K562 (cell line): Measurements from ENCODE around the gene C9orf50. TPM values are rescaled to one million over a fixed set of nuclear protein-coding genes. Genes with fewer than 3 reads are reported as not detected.
A peak's percentile ranks its signal among the peaks of the same experiment; 100 is the strongest.

Experiments
- ATAC-seq: fragments of 200-7000 bp; cut with Tn5 transposase; 3 replicates; pipeline ENCODE4 v1.9.1; 2020; ENCODE audit warnings: moderate library complexity
- BruUV-seq: library from RNA; stranded (reverse); fragments of 400-500 nt; replicated peaks from 2 replicates; lab custom pipeline; 2021; lab: Mats Ljungman, UMichigan
- CTCF ChIA-PET: fragments of 300-600 bp; formaldehyde crosslinking; extraction: SDS; loops from one replicate; lab custom pipeline; 2021; ENCODE audit warnings: low intra/inter-chr PET ratio; lab: Yijun Ruan, JAX
- POLR2A ChIA-PET: fragments of 300-600, 350-650 bp; sonication (Branson Sonifier 250); formaldehyde crosslinking; extraction: SDS; loops from one replicate; lab custom pipeline; 2021; ENCODE audit warnings: antibody characterized with exemption, inconsistent platforms; lab: Yijun Ruan, JAX
- DNase-seq, 4 experiments: peaks; one replicate each; pipeline versions ENCODE4 v3.0.0 to v3.0.0-alpha.2; 2011 to 2018; ENCODE audit warnings: low spot score in 3 of 4, mixed read lengths in 3 of 4; ENCODE audit errors: extremely low read depth in 1 of 4
- FAIRE-seq: peaks from 2 replicates; lab custom pipeline; 2011; peaks lifted over from hg19 to GRCh38; lab: Jason Lieb, UNC
- H2AFZ ChIP-seq: 2 replicates; pipeline ENCODE4 v1.6.0; 2011; ENCODE audit warnings: low read depth, low read length, control low read depth, inconsistent platforms
- H3K27ac ChIP-seq: fragments of 200-600 bp; 3 replicates; pipeline ENCODE4 v1.8.0; 2011; ENCODE audit warnings: low read depth, mild to moderate bottlenecking, control low read depth, inconsistent platforms, low read length, moderate library complexity, mixed read lengths; ENCODE audit errors: extremely low read depth
- H3K27me3 ChIP-seq, 2 experiments: fragments of 300-600 bp in 1 of 2; 2 replicates in 1 of 2; 3 replicates in 1 of 2; pipeline versions ENCODE4 v1.6.0 to v1.8.0; 2011; ENCODE audit warnings: inconsistent platforms in 2 of 2, low read length in 2 of 2, mild to moderate bottlenecking in 1 of 2, mixed read lengths in 1 of 2, moderate library complexity in 1 of 2; ENCODE audit not compliant: control insufficient read depth in 2 of 2, insufficient read depth in 2 of 2
- H3K36me3 ChIP-seq: fragments of 300-600 bp; 3 replicates; pipeline ENCODE4 v1.8.0; 2011; ENCODE audit warnings: mild to moderate bottlenecking, low read length, inconsistent platforms; ENCODE audit not compliant: control insufficient read depth, insufficient read depth
- H3K4me1 ChIP-seq, 2 experiments: fragments of 200-600 bp in 1 of 2; replicated peaks in 1 of 2; 2 replicates in 1 of 2; 3 replicates in 1 of 2; pipeline versions ENCODE4 v1.5.1 to v1.8.0; 2011; ENCODE audit warnings: inconsistent platforms in 2 of 2, low read length in 2 of 2, mild to moderate bottlenecking in 1 of 2, mixed read lengths in 1 of 2, moderate library complexity in 1 of 2; ENCODE audit not compliant: control insufficient read depth in 2 of 2, insufficient read depth in 2 of 2
- H3K4me2 ChIP-seq: 2 replicates; pipeline ENCODE4 v1.6.1; 2011; ENCODE audit warnings: low read length, control low read depth, inconsistent platforms, mixed read lengths; ENCODE audit not compliant: insufficient read depth
- H3K4me3 ChIP-seq: fragments of 200-600 bp; sonication (generic), shearing (Covaris generic); 2 replicates; pipeline ENCODE4 v1.5.1; 2016; ENCODE audit warnings: control low read depth, inconsistent platforms
- H3K79me2 ChIP-seq: fragments of 200-600 bp; 3 replicates; pipeline ENCODE4 v1.8.0; 2011; ENCODE audit warnings: low read length, inconsistent platforms; ENCODE audit not compliant: control insufficient read depth, insufficient read depth
- H3K9ac ChIP-seq, 2 experiments: 2 replicates each; pipeline versions ENCODE4 v1.6.0 to v1.6.1; 2011; ENCODE audit warnings: low read depth in 2 of 2, low read length in 2 of 2, control low read depth in 1 of 2, inconsistent platforms in 1 of 2, mild to moderate bottlenecking in 1 of 2, mixed read lengths in 1 of 2; ENCODE audit not compliant: insufficient read depth in 1 of 2
- H3K9me1 ChIP-seq: one replicate; pipeline ENCODE4 v1.6.0; 2011; ENCODE audit warnings: inconsistent platforms, mild to moderate bottlenecking, low read length, moderate library complexity; ENCODE audit not compliant: control insufficient read depth, insufficient read depth
- H3K9me3 ChIP-seq: replicated peaks from 2 replicates; pipeline ENCODE4 v1.5.1; 2011; ENCODE audit warnings: low read depth, low read length, inconsistent platforms; ENCODE audit not compliant: control insufficient read depth, insufficient read depth
- H4K20me1 ChIP-seq: replicated peaks from 2 replicates; pipeline ENCODE4 v1.6.1; 2011; ENCODE audit warnings: low read length, inconsistent platforms, mixed read lengths; ENCODE audit not compliant: control insufficient read depth, insufficient read depth
- ADNP ChIP-seq: fragments of 200-800 bp; sonication (Bioruptor generic); IDR thresholded peaks from 2 replicates; pipeline ENCODE4 v1.6.1; 2016; ENCODE audit warnings: missing genetic modification characterization, missing compliant biosample characterization
- BCOR ChIP-seq: fragments of 450-650 bp; IDR thresholded peaks from 2 replicates; pipeline ENCODE4 v1.6.1; 2016
- BRD9 ChIP-seq: fragments of 450-650 bp; IDR thresholded peaks from 2 replicates; pipeline ENCODE4 v1.6.1; 2018; ENCODE audit warnings: low read depth; ENCODE audit not compliant: partially characterized antibody
- CBX1 ChIP-seq: sonication (generic); IDR thresholded peaks from 2 replicates; pipeline ENCODE4 v1.6.1; 2016; ENCODE audit warnings: antibody characterized with exemption, low read depth, mild to moderate bottlenecking
- CREB5 ChIP-seq: fragments of 250-450 bp; sonication (Bioruptor Pico); IDR thresholded peaks from 2 replicates; pipeline ENCODE4 v1.5.0; 2020; ENCODE audit warnings: mild to moderate bottlenecking
- E2F6 ChIP-seq, 2 experiments: IDR thresholded peaks; 2 replicates each; pipeline ENCODE4 v1.6.1; 2011; ENCODE audit warnings: borderline replicate concordance in 1 of 2, control low read depth in 1 of 2, low read depth in 1 of 2, low read length in 1 of 2, mild to moderate bottlenecking in 1 of 2, mixed read lengths in 1 of 2, moderate library complexity in 1 of 2; ENCODE audit not compliant: insufficient read depth in 1 of 2, insufficient read length in 1 of 2, poor library complexity in 1 of 2, severe bottlenecking in 1 of 2; ENCODE audit errors: extremely low read depth in 1 of 2
- ESRRB ChIP-seq: fragments of 250-450 bp; sonication (Bioruptor Pico); IDR thresholded peaks from 2 replicates; pipeline ENCODE4 v1.5.0; 2020; ENCODE audit warnings: mild to moderate bottlenecking, moderate library complexity, borderline replicate concordance
- FOXP1 ChIP-seq: sonication (generic); formaldehyde crosslinking; IDR thresholded peaks from 2 replicates; pipeline ENCODE4 v1.8.0; 2022; ENCODE audit warnings: mild to moderate bottlenecking, missing genetic modification reagents
- HLTF ChIP-seq: fragments of 450-650 bp; IDR thresholded peaks from 2 replicates; pipeline ENCODE4 v1.6.1; 2016
- KAT8 ChIP-seq: fragments of 450-650 bp; IDR thresholded peaks from 2 replicates; pipeline ENCODE4 v1.6.1; 2016; ENCODE audit warnings: low read depth, mild to moderate bottlenecking
- KDM1A ChIP-seq, 2 experiments: fragments of 450-650 bp; IDR thresholded peaks; 2 replicates each; pipeline ENCODE4 v1.6.1; 2016; ENCODE audit warnings: mild to moderate bottlenecking in 2 of 2
- NFRKB ChIP-seq: fragments of 450-650 bp; IDR thresholded peaks from 2 replicates; pipeline ENCODE4 v1.6.1; 2016; ENCODE audit warnings: low read depth
- NR2F6 ChIP-seq: fragments of 450-650 bp; formaldehyde crosslinking; IDR thresholded peaks from 2 replicates; pipeline ENCODE4 v1.4.0; 2020; ENCODE audit warnings: mild to moderate bottlenecking
- PCBP2 ChIP-seq: fragments of 200-400 bp; formaldehyde crosslinking; IDR thresholded peaks from 2 replicates; pipeline ENCODE4 v1.6.1; 2018; ENCODE audit warnings: low read length, low read depth, mild to moderate bottlenecking, moderate library complexity; ENCODE audit not compliant: poor library complexity, severe bottlenecking
- PTBP1 ChIP-seq: fragments of 200-400 bp; formaldehyde crosslinking; IDR thresholded peaks from 2 replicates; pipeline ENCODE4 v1.6.1; 2017; ENCODE audit warnings: low read depth, low read length
- SNAPC5 ChIP-seq: fragments of 250-450 bp; sonication (Bioruptor Pico); IDR thresholded peaks from 2 replicates; pipeline ENCODE4 v1.8.0; 2021; ENCODE audit warnings: moderate library complexity, mild to moderate bottlenecking, inconsistent platforms
- SP1 ChIP-seq: sonication (generic); formaldehyde crosslinking; IDR thresholded peaks from 2 replicates; pipeline ENCODE4 v1.8.1; 2022; ENCODE audit warnings: mild to moderate bottlenecking, missing genetic modification reagents
- ZEB2 ChIP-seq: fragments of 450-650 bp; IDR thresholded peaks from 2 replicates; pipeline ENCODE4 v1.6.1; 2016
- ZFP36 ChIP-seq: fragments of 150-350 bp; IDR thresholded peaks from 2 replicates; pipeline ENCODE4 v1.6.1; 2018; ENCODE audit warnings: low read length, low read depth; ENCODE audit not compliant: partially characterized antibody
- ZNF197 ChIP-seq: fragments of 200-800 bp; sonication (Bioruptor generic); IDR thresholded peaks from 2 replicates; pipeline ENCODE4 v1.6.1; 2016; ENCODE audit warnings: low read depth, missing genetic modification characterization, missing compliant biosample characterization
- ZNF699 ChIP-seq: fragments of 250-450 bp; sonication (Bioruptor Pico); IDR thresholded peaks from 2 replicates; pipeline ENCODE4 v1.8.0; 2021; ENCODE audit warnings: mild to moderate bottlenecking, moderate library complexity; ENCODE audit not compliant: insufficient replicate concordance
- WGBS: fragments of 100-300 bp; shearing (Covaris generic); methylation state at CpG from one replicate; pipeline ENCODE4 v1.1.6; 2016; ENCODE audit warnings: low coverage, mixed read lengths; ENCODE audit not compliant: insufficient coverage; ENCODE audit errors: missing lambda C conversion rate; 5-methylcytosine and 5-hydroxymethylcytosine counted together
- in situ Hi-C: fragments of 300-500 bp; cut with MboI; formaldehyde crosslinking; loops from 4 replicates; pipeline ENCODE4 v1.15.0; 2018; ENCODE audit warnings: inconsistent platforms, mixed read lengths
- intact Hi-C: fragments of 100-400 bp; cut with micrococcal nuclease; formaldehyde crosslinking; loops from 2 replicates; pipeline ENCODE4 v1.14.2; 2022
- polyA plus RNA-seq, 8 experiments: library from polyadenylated mRNA; depleted of rRNA in 4 of 8; stranded (reverse) in 5 of 8; unstranded in 3 of 8; fragments of >200 nt; fragmentation: Nextera tagmentation in 2 of 8; fragmentation: Illumina TruSeq in 1 of 8; extraction: Ambion mirVana in 2 of 8; extraction: Trizol in 1 of 8; gene quantifications; 2 replicates each; pipeline versions ENCODE4 v1.2.1 to v1.2.3, GENCODE V29; 2011 to 2014; ENCODE audit warnings: inconsistent platforms in 1 of 8, missing spikeins in 1 of 8
- total RNA-seq, 7 experiments: library from RNA; depleted of rRNA in 6 of 7; stranded (reverse); fragments of >200 nt in 6 of 7; fragmentation: Illumina TruSeq in 2 of 7; extraction: Trizol in 2 of 7; gene quantifications; 2 replicates each; pipeline versions ENCODE4 v1.2.1 to v1.2.3, GENCODE V29; 2011 to 2021; ENCODE audit warnings: low replicate concordance in 1 of 7

The C9orf50 gene
- total and polyA plus RNA-seq, 9 of the 15 experiments (the other 6 are each of a cell fraction or from before 2014, with no cell fraction given) = not detected

GRCh38 chr9:129604056-129604765, 16.7 kb downstream of the C9orf50 start:
- Histone ChIP-seq H3K27me3 (no peaks in the 10 kb centered on the region), H2AFZ (no peak overlapping the region), H3K9me1 (no peaks in the 10 kb centered on the region), H3K27ac (no peak overlapping the region), H3K4me2 (no peak overlapping the region), H3K9me3 (no peaks in the 10 kb centered on the region), H3K4me1 (peaks cover 13 to 51% of the 10 kb centered on the region in 2 experiments; a peak in 4 of 5 replicates), H4K20me1 (no peaks in the 10 kb centered on the region), H3K9ac (peak overlapping the region in 1 of 2 experiments; percentile 29; a peak in 1 of 4 replicates), H3K36me3 (no peaks in the 10 kb centered on the region), H3K4me3 (no peak overlapping the region), H3K79me2 (no peaks in the 10 kb centered on the region)
- no peak for ATAC-seq
- WGBS = 53% methylated on average over 11 of the region's 12 CpGs
- ChIA-PET POLR2A (interaction anchor here (0.7 kb wide), 1 partner anchor 12 kb away, joined by 3 read pairs; no protein-coding TSS in a partner anchor), CTCF (no interaction called here)
- in situ Hi-C loops = loop anchor here (10.0 to 25.0 kb wide), 2 partner anchors 99 to 267 kb away; no protein-coding TSS in a partner anchor
- DNase-seq = no peak
- intact Hi-C loops = loop anchor here (10.0 kb wide), 1 partner anchor 49 kb away; no protein-coding TSS in a partner anchor
- FAIRE-seq = no peak
- BruUV-seq = no TSS peak
- no peak for TF ChIP-seq HLTF
- TF ChIP-seq ZNF197 = no peak
- TF ChIP-seq PCBP2 = no peak
- no peak for TF ChIP-seq ZNF699
- no peak for TF ChIP-seq CREB5 (CRISPR knock-in tag)
- TF ChIP-seq ZFP36 = peak; percentile 91
- TF ChIP-seq PTBP1 = 0 out of 2 replicates have a peak, but pooled peaks have one; percentile 69
- TF ChIP-seq SP1 (CRISPR knock-in tag) = no peak
- peak; percentile 100 for TF ChIP-seq BRD9
- TF ChIP-seq E2F6 (IDR thresholded peaks at IDR 0.05; ENCODE audit: borderline replicate concordance in 1 of 2, extremely low read depth in 1 of 2, insufficient read depth in 1 of 2, insufficient read length in 1 of 2, low read depth in 1 of 2, low read length in 1 of 2, poor library complexity in 1 of 2, severe bottlenecking in 1 of 2) = no peak
- peak; percentile 53; the same call in 1 of the 2 replicates for TF ChIP-seq ADNP (tag)
- TF ChIP-seq FOXP1 (CRISPR knock-in tag) = no peak
- TF ChIP-seq CBX1 = peak; percentile 65; the same call in 1 of the 2 replicates
- no peak for TF ChIP-seq NFRKB
- TF ChIP-seq SNAPC5 (CRISPR knock-in tag) = no peak
- TF ChIP-seq KDM1A (IDR thresholded peaks at IDR 0.05) = peak; percentile 64 to 72
- TF ChIP-seq ZEB2 = no peak
- no peak for TF ChIP-seq ESRRB (CRISPR knock-in tag)
- no peak for TF ChIP-seq KAT8
- TF ChIP-seq BCOR = peak; percentile 86
- TF ChIP-seq NR2F6 (CRISPR knock-in tag) = no peak
